Neural crest cell (in vitro differentiated cells): Measurements from ENCODE around the gene THRB. TPM values are rescaled to one million over a fixed set of nuclear protein-coding genes. Genes with fewer than 3 reads are reported as not detected.

Experiments
- DNase-seq: peaks from one replicate; pipeline ENCODE4 v3.0.0; 2021; ENCODE audit warnings: low read depth, mixed read lengths, low spot score
- H3K27ac Mint-ChIP-seq: one replicate; pipeline ENCODE4 v1.8.0; 2021; ENCODE audit warnings: mild to moderate bottlenecking, mixed read lengths; ENCODE audit not compliant: unreplicated experiment
- H3K27me3 Mint-ChIP-seq: 2 replicates; pipeline ENCODE4 v1.8.0; 2021; ENCODE audit warnings: low read depth, mild to moderate bottlenecking, mixed read lengths
- H3K36me3 Mint-ChIP-seq: 2 replicates; pipeline ENCODE4 v1.8.0; 2021; ENCODE audit warnings: low read depth, mild to moderate bottlenecking, mixed read lengths
- H3K4me1 Mint-ChIP-seq: 2 replicates; pipeline ENCODE4 v1.8.0; 2021; ENCODE audit warnings: mixed read lengths
- H3K4me3 Mint-ChIP-seq: one replicate; pipeline ENCODE4 v1.8.0; 2021; ENCODE audit warnings: mild to moderate bottlenecking, mixed read lengths
- H3K9me3 Mint-ChIP-seq: 2 replicates; pipeline ENCODE4 v1.8.0; 2021; ENCODE audit warnings: mixed read lengths
- total RNA-seq: library from RNA; stranded (reverse); gene quantifications from 2 replicates; pipeline ENCODE4 v1.2.1, GENCODE V29; 2021
- TF ChIP-seq, protein P1 (sequence below): fragments of 200-600 bp; sonication (generic); conservative IDR thresholded peaks from 2 replicates; pipeline ENCODE4 v1.5.0; 2021; ENCODE audit warnings: antibody characterized with exemption, mild to moderate bottlenecking

The THRB gene
- total RNA-seq, 1 donor from 2014 or later = 0.65 TPM

DNA sequence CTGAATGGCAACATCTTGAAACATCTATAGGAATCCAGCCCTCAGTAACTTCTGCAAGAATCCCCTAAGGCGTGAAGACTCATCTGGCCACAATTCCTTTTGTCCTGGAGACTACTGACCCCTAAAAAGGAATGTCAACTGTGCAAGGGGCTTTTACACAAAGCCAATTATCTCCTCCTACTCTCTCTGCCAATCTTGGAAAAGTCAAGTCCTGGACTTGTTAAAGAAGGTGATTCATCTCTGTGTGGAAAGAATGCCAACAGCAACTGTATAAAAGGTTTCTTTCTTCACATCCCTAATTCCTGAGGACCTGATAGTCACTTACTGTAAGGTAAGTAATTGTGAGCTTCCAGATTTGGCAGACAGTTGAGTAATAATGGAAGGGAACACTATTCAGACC lies 22.3 kb downstream of the THRB start:
- no peaks in the 10 kb centered on the region for H3K36me3 Mint-ChIP-seq
- no peak overlapping the region for H3K4me3 Mint-ChIP-seq
- DNase-seq = no peak

DNA sequence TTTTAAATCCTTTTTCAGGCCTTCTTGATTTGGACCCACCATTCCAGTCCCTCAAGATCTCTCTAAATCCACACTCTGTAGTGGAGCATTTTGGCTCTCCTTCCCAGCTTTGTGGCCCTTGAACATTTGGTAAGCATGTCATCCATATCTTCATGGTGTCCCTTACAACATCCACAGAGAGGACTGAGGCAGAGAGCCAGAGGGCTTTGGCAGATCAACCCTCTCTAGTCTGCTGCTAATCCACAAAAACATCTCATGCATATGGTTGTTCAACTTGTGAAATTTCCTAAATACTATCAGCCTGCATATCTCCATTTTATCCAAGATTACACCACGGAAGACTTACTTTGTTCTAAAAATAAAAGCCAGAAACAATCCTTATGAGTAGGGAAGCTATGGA lies 23.2 kb downstream of the THRB start:
- TF ChIP-seq, protein P1, sequence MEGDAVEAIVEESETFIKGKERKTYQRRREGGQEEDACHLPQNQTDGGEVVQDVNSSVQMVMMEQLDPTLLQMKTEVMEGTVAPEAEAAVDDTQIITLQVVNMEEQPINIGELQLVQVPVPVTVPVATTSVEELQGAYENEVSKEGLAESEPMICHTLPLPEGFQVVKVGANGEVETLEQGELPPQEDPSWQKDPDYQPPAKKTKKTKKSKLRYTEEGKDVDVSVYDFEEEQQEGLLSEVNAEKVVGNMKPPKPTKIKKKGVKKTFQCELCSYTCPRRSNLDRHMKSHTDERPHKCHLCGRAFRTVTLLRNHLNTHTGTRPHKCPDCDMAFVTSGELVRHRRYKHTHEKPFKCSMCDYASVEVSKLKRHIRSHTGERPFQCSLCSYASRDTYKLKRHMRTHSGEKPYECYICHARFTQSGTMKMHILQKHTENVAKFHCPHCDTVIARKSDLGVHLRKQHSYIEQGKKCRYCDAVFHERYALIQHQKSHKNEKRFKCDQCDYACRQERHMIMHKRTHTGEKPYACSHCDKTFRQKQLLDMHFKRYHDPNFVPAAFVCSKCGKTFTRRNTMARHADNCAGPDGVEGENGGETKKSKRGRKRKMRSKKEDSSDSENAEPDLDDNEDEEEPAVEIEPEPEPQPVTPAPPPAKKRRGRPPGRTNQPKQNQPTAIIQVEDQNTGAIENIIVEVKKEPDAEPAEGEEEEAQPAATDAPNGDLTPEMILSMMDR = no peak
- Mint-ChIP-seq H3K9me3 (peaks cover 13% of the 10 kb centered on the region), H3K27me3 (no peaks in the 10 kb centered on the region), H3K4me1 (no peaks in the 10 kb centered on the region), H3K36me3 (no peaks in the 10 kb centered on the region), H3K4me3 (no peak overlapping the region), H3K27ac (no peak overlapping the region)
- no peak for DNase-seq

More for the DNA sequence above, 22.3 kb downstream of the THRB start:
- H3K4me1 Mint-ChIP-seq = no peaks in the 10 kb centered on the region
- peaks cover 10% of the 10 kb centered on the region for H3K9me3 Mint-ChIP-seq
- H3K27me3 Mint-ChIP-seq = peaks cover 1% of the 10 kb centered on the region
- TF ChIP-seq, protein P1 = no peak
- H3K27ac Mint-ChIP-seq = no peak overlapping the region

DNA sequence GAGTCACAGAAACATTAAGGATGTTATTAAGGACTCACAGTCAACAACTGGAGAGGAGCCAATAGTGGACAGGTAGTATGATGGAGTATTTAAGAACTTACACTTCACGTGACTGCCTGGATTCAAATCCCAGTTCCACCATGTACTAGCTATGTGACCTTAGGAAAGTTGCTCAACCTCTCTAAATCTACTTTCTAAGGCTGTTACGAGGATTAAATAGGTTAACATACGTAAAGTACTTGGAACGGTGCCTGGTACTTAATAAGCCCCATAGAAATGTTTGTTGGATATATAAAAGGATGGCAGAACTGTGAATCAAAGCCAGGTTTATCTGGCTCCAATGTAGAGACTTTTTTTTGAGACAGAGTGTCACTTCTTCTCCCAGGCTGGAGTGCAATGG lies 24.4 kb downstream of the THRB start:
- Mint-ChIP-seq H3K4me1 (no peaks in the 10 kb centered on the region), H3K27me3 (no peaks in the 10 kb centered on the region), H3K36me3 (no peaks in the 10 kb centered on the region), H3K27ac (no peak overlapping the region), H3K9me3 (peaks cover 13% of the 10 kb centered on the region), H3K4me3 (no peak overlapping the region)
- no peak for DNase-seq
- TF ChIP-seq, protein P1 = no peak

DNA sequence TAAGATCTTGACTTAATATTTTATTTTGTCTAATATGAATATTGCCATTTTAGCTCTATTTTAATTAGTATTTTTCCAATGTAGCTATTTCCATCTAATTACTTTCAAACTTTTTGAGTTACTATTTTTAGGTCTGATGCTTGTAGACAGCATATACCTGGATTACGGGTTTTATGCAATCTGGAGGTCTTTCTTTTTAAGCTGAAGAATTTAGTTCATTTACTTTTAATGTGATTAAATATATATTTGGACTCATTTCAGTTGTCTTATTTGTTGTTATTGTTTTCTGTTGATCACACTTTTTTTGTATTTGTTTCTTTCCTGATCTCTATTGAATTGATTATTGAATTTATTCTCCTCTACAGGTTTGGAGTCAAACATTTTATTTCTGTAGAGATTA lies 30.3 kb downstream of the THRB start:
- Mint-ChIP-seq H3K9me3 (peaks cover 9% of the 10 kb centered on the region), H3K36me3 (no peaks in the 10 kb centered on the region), H3K4me1 (no peaks in the 10 kb centered on the region), H3K4me3 (no peak overlapping the region), H3K27me3 (no peaks in the 10 kb centered on the region), H3K27ac (no peak overlapping the region)
- TF ChIP-seq, protein P1 = no peak
- DNase-seq = no peak

DNA sequence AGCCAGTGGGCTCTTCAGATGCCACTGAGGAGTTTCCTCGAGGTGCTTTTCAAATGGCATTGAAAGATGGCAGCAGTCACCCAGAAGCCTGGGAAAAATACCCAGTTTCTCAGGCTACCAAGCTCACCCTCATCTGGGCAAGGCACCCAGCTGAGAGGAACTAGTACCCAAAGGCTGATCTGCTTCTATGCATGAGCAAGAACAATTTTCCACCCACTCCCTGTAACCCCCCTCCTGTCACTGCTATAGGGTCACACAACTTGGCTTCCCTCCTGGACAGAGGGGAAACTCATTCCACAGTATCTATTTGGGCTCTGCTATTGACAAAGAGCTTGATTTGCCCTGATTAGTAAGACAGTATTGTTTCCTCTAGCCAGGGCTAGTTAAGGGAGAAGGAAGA lies 31.9 kb downstream of the THRB start:
- Mint-ChIP-seq H3K4me1 (no peaks in the 10 kb centered on the region), H3K27ac (no peak overlapping the region), H3K36me3 (no peaks in the 10 kb centered on the region), H3K9me3 (peaks cover 5% of the 10 kb centered on the region), H3K27me3 (no peaks in the 10 kb centered on the region), H3K4me3 (no peak overlapping the region)
- TF ChIP-seq, protein P1 = no peak
- DNase-seq = no peak

DNA sequence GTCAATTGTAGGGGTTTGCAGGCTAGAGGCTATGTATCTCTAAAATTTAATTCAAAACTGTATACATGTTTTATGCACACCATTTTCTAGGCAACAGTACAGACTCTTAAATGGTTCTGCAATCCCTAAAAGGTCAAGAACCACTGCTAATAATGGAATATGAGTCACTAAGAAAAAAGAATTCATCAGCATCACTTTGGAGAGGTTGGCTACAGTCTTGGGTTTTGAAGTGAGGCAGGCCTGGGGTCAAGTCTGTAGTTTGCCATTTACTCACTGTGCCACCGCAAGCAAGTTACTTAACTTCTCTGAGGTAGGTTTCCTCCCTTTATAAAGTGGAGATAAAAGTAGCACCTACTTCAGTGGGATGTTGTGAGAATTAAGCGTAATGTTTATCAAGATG lies 33.7 kb downstream of the THRB start:
- DNase-seq = no peak
- TF ChIP-seq, protein P1 = no peak
- Mint-ChIP-seq H3K4me1 (no peaks in the 10 kb centered on the region), H3K4me3 (no peak overlapping the region), H3K9me3 (no peaks in the 10 kb centered on the region), H3K27me3 (no peaks in the 10 kb centered on the region), H3K27ac (no peak overlapping the region), H3K36me3 (no peaks in the 10 kb centered on the region)
